Upper lobe of right lung (tissue), 1 donor: Measurements from ENCODE around the gene GJA9. TPM values are rescaled to one million over a fixed set of nuclear protein-coding genes. Genes with fewer than 3 reads are reported as not detected.

Experiments used
- ATAC-seq: fragments of 200-7000 bp; cut with Tn5 transposase; one replicate; pipeline ENCODE4 v1.9.1; 2020; ENCODE audit warnings: mild to moderate bottlenecking, moderate library complexity
- DNase-seq: peaks from one replicate; pipeline ENCODE4 v3.0.0-alpha.2; 2020
- H3K27ac ChIP-seq: fragments of 200-600 bp; one replicate; pipeline ENCODE4 v1.8.0; 2022
- H3K27me3 ChIP-seq: fragments of 200-600 bp; one replicate; pipeline ENCODE4 v1.8.0; 2022; ENCODE audit warnings: mild to moderate bottlenecking
- H3K36me3 ChIP-seq: fragments of 200-600 bp; one replicate; pipeline ENCODE4 v1.8.0; 2022
- H3K4me1 ChIP-seq: fragments of 200-600 bp; one replicate; pipeline ENCODE4 v1.8.0; 2022
- H3K4me3 ChIP-seq: fragments of 200-600 bp; one replicate; pipeline ENCODE4 v1.8.0; 2022; ENCODE audit warnings: mild to moderate bottlenecking
- H3K9me3 ChIP-seq: fragments of 200-600 bp; one replicate; pipeline ENCODE4 v1.8.0; 2022
- CTCF ChIP-seq: fragments of 200-600 bp; IDR thresholded peaks from one replicate; pipeline ENCODE4 v1.8.0; 2022; ENCODE audit warnings: antibody characterized with exemption
- intact Hi-C: fragments of 100-400 bp; cut with DNase I; formaldehyde crosslinking; loops from one replicate; pipeline ENCODE4 v1.11.0; 2022
- total RNA-seq: library from RNA; stranded (reverse); fragmentation: NEBNext Ultra II Directional; extraction: Animal tissue kit (Norgen Biotek cat#: 25700); gene quantifications from one replicate; pipeline ENCODE4 v1.2.1, GENCODE V29; 2021
- donor health status: DM: no; HTN: yes; CAD: no; lungs with severe emphysema.

Gene GJA9
- total RNA-seq, 1 donor from 2014 or later, result not detected

- Histone ChIP-seq H3K27me3 (peaks cover 5% of the 10 kb centered on the region), H3K27ac (no peak overlapping the region), H3K9me3 (no peaks in the 10 kb centered on the region), H3K4me3 (no peak overlapping the region), H3K4me1 (no peaks in the 10 kb centered on the region), H3K36me3 (no peaks in the 10 kb centered on the region)
- TF ChIP-seq CTCF, result no peak
- ATAC-seq (no peak), DNase-seq (no peak)
- intact Hi-C loops, result no loop called here
Measured at GRCh38 chr1:38827318-38827717, 54.1 kb downstream of the GJA9 start.

GRCh38 chr1:38826886-38827285 lies 54.5 kb downstream of the GJA9 start:
- H3K4me1 ChIP-seq, result no peaks in the 10 kb centered on the region
- no peak for DNase-seq
- no peaks in the 10 kb centered on the region for H3K36me3 ChIP-seq
- peaks cover 5% of the 10 kb centered on the region for H3K27me3 ChIP-seq
- H3K9me3 ChIP-seq, result no peaks in the 10 kb centered on the region
- intact Hi-C loops, result no loop called here
- no peak for TF ChIP-seq CTCF
- H3K4me3 ChIP-seq, result no peak overlapping the region
- ATAC-seq, result no peak
- no peak overlapping the region for H3K27ac ChIP-seq

- no peak for TF ChIP-seq CTCF
- Histone ChIP-seq H3K36me3 (no peaks in the 10 kb centered on the region), H3K4me1 (no peaks in the 10 kb centered on the region), H3K27ac (no peak overlapping the region), H3K27me3 (peaks cover 5% of the 10 kb centered on the region), H3K9me3 (no peaks in the 10 kb centered on the region), H3K4me3 (no peak overlapping the region)
- intact Hi-C loops, result no loop called here
- DNase-seq (no peak), ATAC-seq (no peak)
Measured at GRCh38 chr1:38826262-38826661, 55.1 kb downstream of the GJA9 start.

Other genes starting within 250 kb of the GJA9 start
- 32.7 TPM for gene RRAGC, start 21.8 kb downstream of the GJA9 start, total RNA-seq
- 12.9 TPM for gene MYCBP, start 8.2 kb downstream of the GJA9 start, total RNA-seq
- 1.1 TPM for gene RHBDL2, start 60.2 kb upstream of the GJA9 start, total RNA-seq
- 49.8 TPM for gene AKIRIN1, start 109.7 kb upstream of the GJA9 start, total RNA-seq
- gene NDUFS5, start 144.8 kb upstream of the GJA9 start, total RNA-seq, result 154 TPM